WI38 (cell line): ENCODE results near the gene OSBPL7.

Source experiments
- H3K4me3 ChIP-seq: 2 replicates; pipeline ENCODE4 v1.5.1; 2011; ENCODE audit warnings: low read depth, mild to moderate bottlenecking, control low read depth, low read length
- CTCF ChIP-seq: IDR thresholded peaks from 2 replicates; pipeline ENCODE4 v1.5.1; 2012; ENCODE audit warnings: low read depth, mild to moderate bottlenecking, control low read depth, low read length

Gene OSBPL7

GRCh38 chr17:47821031-47821423, 567 bp downstream of the OSBPL7 start:
- no peak for TF ChIP-seq CTCF
- peak overlapping the region; percentile 72 for H3K4me3 ChIP-seq

GRCh38 chr17:47820033-47820789, 1.4 kb downstream of the OSBPL7 start:
- TF ChIP-seq CTCF = no peak
- H3K4me3 ChIP-seq = no peak overlapping the region

- TF ChIP-seq CTCF = no peak
- H3K4me3 ChIP-seq = no peak overlapping the region
Observed at GRCh38 chr17:47819475-47819874, 2.1 kb downstream of the OSBPL7 start.

GRCh38 chr17:47818002-47818695, 3.4 kb downstream of the OSBPL7 start:
- no peak overlapping the region for H3K4me3 ChIP-seq
- no peak for TF ChIP-seq CTCF

- TF ChIP-seq CTCF = no peak
- H3K4me3 ChIP-seq = no peak overlapping the region
Observed at GRCh38 chr17:47816947-47817346, 4.6 kb downstream of the OSBPL7 start.

GRCh38 chr17:47816111-47816735, 5.4 kb downstream of the OSBPL7 start:
- H3K4me3 ChIP-seq = no peak overlapping the region
- TF ChIP-seq CTCF = no peak
